GM12878 (cell line): ENCODE data around the gene NXNL1. TPM values are rescaled to one million over a fixed set of nuclear protein-coding genes. Genes with fewer than 3 reads are reported as not detected.

Experiments used
- ASH2L ChIP-seq: fragments of 300-600, 200-600 bp; sonication (generic); IDR thresholded peaks from 2 replicates; pipeline ENCODE4 v1.6.1; 2017; ENCODE audit warnings: low read depth, mild to moderate bottlenecking, borderline replicate concordance
- BHLHE40 ChIP-seq, 2 experiments: fragments of 450-650 bp in 1 of 2; IDR thresholded peaks; 2 replicates each; pipeline ENCODE4 v1.6.1; 2011 to 2017; ENCODE audit warnings: low read depth in 2 of 2, borderline replicate concordance in 1 of 2, improper control_type of control experiment in 1 of 2, low read length in 1 of 2, mild to moderate bottlenecking in 1 of 2
- CBX5 ChIP-seq: sonication (generic); IDR thresholded peaks from 2 replicates; pipeline ENCODE4 v1.6.1; 2016; ENCODE audit warnings: low read depth, moderate library complexity, mild to moderate bottlenecking, inconsistent platforms
- CHD1 ChIP-seq: IDR thresholded peaks from 2 replicates; pipeline ENCODE4 v1.6.1; 2012; ENCODE audit warnings: low read depth, low read length, improper control_type of control experiment
- DPF2 ChIP-seq: fragments of 450-650 bp; IDR thresholded peaks from 2 replicates; pipeline ENCODE4 v1.6.1; 2017; ENCODE audit warnings: mild to moderate bottlenecking
- EED ChIP-seq: sonication (generic); IDR thresholded peaks from 2 replicates; pipeline ENCODE4 v1.6.1; 2016; ENCODE audit warnings: antibody characterized with exemption, low read depth
- EGR1 ChIP-seq, 2 experiments: IDR thresholded peaks; 1 replicate in 1 of 2; 2 replicates in 1 of 2; pipeline ENCODE4 v1.6.1; 2011 to 2012; ENCODE audit warnings: low read depth in 2 of 2, low read length in 2 of 2, borderline replicate concordance in 1 of 2, mild to moderate bottlenecking in 1 of 2, moderate library complexity in 1 of 2
- ETV6 ChIP-seq, 2 experiments: fragments of 450-650 bp in 1 of 2; IDR thresholded peaks in 1 of 2; conservative IDR thresholded peaks in 1 of 2; 2 replicates each; pipeline ENCODE4 v1.6.1; 2014; ENCODE audit warnings: antibody characterized with exemption in 1 of 2, borderline replicate concordance in 1 of 2, low read depth in 1 of 2, mild to moderate bottlenecking in 1 of 2, moderate library complexity in 1 of 2
- IRF4 ChIP-seq: IDR thresholded peaks from 2 replicates; pipeline ENCODE4 v1.6.1; 2011; ENCODE audit warnings: low read depth, low read length
- JUNB ChIP-seq: IDR thresholded peaks from 2 replicates; pipeline ENCODE4 v1.6.1; 2016; ENCODE audit warnings: antibody characterized with exemption, mild to moderate bottlenecking
- KAT2A ChIP-seq: conservative IDR thresholded peaks from 2 replicates; pipeline ENCODE4 v1.6.1; 2011; ENCODE audit warnings: low read depth, low read length; ENCODE audit not compliant: control insufficient read depth
- LARP7 ChIP-seq: fragments of 450-650 bp; IDR thresholded peaks from 2 replicates; pipeline ENCODE4 v1.6.1; 2017; ENCODE audit warnings: mild to moderate bottlenecking
- MTA3 ChIP-seq: IDR thresholded peaks from 2 replicates; pipeline ENCODE4 v1.6.1; 2012; ENCODE audit warnings: low read length, inconsistent platforms, borderline replicate concordance
- MYC ChIP-seq: IDR thresholded peaks from 2 replicates; pipeline ENCODE4 v1.6.1; 2011; ENCODE audit warnings: mild to moderate bottlenecking, low read length, moderate library complexity, inconsistent platforms; ENCODE audit not compliant: insufficient read depth, insufficient replicate concordance, insufficient read length, severe bottlenecking
- NBN ChIP-seq: fragments of 450-650 bp; IDR thresholded peaks from 2 replicates; pipeline ENCODE4 v1.6.1; 2016
- NFIC ChIP-seq: IDR thresholded peaks from 2 replicates; pipeline ENCODE4 v1.6.1; 2012; ENCODE audit warnings: low read depth, mild to moderate bottlenecking, inconsistent platforms, low read length, moderate library complexity
- NR2C1 ChIP-seq: fragments of 450-650 bp; IDR thresholded peaks from 2 replicates; pipeline ENCODE4 v1.6.1; 2017; ENCODE audit warnings: antibody characterized with exemption, mild to moderate bottlenecking, moderate library complexity
- POLR2A ChIP-seq: IDR thresholded peaks from 2 replicates; pipeline ENCODE4 v1.6.1; 2011; ENCODE audit warnings: low read depth, mild to moderate bottlenecking, low read length
- STAT3 ChIP-seq: IDR thresholded peaks from 2 replicates; pipeline ENCODE4 v1.6.1; 2011; ENCODE audit warnings: low read depth, low read length, improper control_type of control experiment
- TCF12 ChIP-seq: IDR thresholded peaks from 2 replicates; pipeline ENCODE4 v1.6.1; 2011; ENCODE audit warnings: low read depth, mild to moderate bottlenecking, low read length
- TCF3 ChIP-seq: IDR thresholded peaks from 2 replicates; pipeline ENCODE4 v1.6.1; 2012; ENCODE audit warnings: low read depth, mild to moderate bottlenecking, low read length, borderline replicate concordance; ENCODE audit not compliant: insufficient read depth
- polyA plus RNA-seq, 11 experiments: library from polyadenylated mRNA; depleted of rRNA in 4 of 11; unstranded in 6 of 11; stranded (reverse) in 5 of 11; fragments of >200 nt; fragmentation: Nextera tagmentation in 4 of 11; fragmentation: Illumina TruSeq in 1 of 11; extraction: Ambion mirVana in 4 of 11; extraction: Trizol in 1 of 11; gene quantifications; 1 replicate in 1 of 11; 2 replicates in 10 of 11; pipeline versions ENCODE4 v1.2.1 to v1.2.3, GENCODE V29; 2011 to 2016; ENCODE audit warnings: inconsistent platforms in 2 of 11, missing spikeins in 2 of 11, low read depth in 1 of 11
- total RNA-seq, 4 experiments: library from RNA; depleted of rRNA in 3 of 4; stranded (reverse); fragments of >200 nt in 3 of 4; fragmentation: Illumina TruSeq in 1 of 4; extraction: Trizol in 1 of 4; gene quantifications; 2 replicates each; pipeline versions ENCODE4 v1.2.1 to v1.2.3, GENCODE V29; 2013 to 2021
- TF ChIP-seq, protein P1 (sequence below): fragments of 450-650 bp; IDR thresholded peaks from 2 replicates; pipeline ENCODE4 v1.6.1; 2017; ENCODE audit warnings: borderline replicate concordance
- TF ChIP-seq, protein P2 (sequence below): fragments of 150-350 bp; IDR thresholded peaks from 2 replicates; pipeline ENCODE4 v1.6.1; 2014; ENCODE audit warnings: mild to moderate bottlenecking, low read depth, low read length
- TF ChIP-seq, protein P3 (sequence below): fragments of 450-650 bp; IDR thresholded peaks from 2 replicates; pipeline ENCODE4 v1.6.1; 2016; ENCODE audit warnings: mild to moderate bottlenecking
- TF ChIP-seq, protein P4 (sequence below), 3 experiments: IDR thresholded peaks in 2 of 3; conservative IDR thresholded peaks in 1 of 3; 2 replicates each; pipeline ENCODE4 v1.5.1; 2011; ENCODE audit warnings: low read depth in 3 of 3, low read length in 3 of 3, mild to moderate bottlenecking in 3 of 3, control low read depth in 2 of 3, moderate library complexity in 2 of 3, inconsistent platforms in 1 of 3, mixed read lengths in 1 of 3; ENCODE audit not compliant: control insufficient read depth in 2 of 3, insufficient read depth in 1 of 3; ENCODE audit errors: extremely low read depth in 1 of 3
- TF ChIP-seq, protein P5 (sequence below): fragments of 450-650 bp; IDR thresholded peaks from 2 replicates; pipeline ENCODE4 v1.6.1; 2014; ENCODE audit warnings: mild to moderate bottlenecking

NXNL1 gene
- total and polyA plus RNA-seq, 10 of the 15 experiments (the other 5 are each of a cell fraction or from before 2014, with no cell fraction given) = not detected

DNA sequence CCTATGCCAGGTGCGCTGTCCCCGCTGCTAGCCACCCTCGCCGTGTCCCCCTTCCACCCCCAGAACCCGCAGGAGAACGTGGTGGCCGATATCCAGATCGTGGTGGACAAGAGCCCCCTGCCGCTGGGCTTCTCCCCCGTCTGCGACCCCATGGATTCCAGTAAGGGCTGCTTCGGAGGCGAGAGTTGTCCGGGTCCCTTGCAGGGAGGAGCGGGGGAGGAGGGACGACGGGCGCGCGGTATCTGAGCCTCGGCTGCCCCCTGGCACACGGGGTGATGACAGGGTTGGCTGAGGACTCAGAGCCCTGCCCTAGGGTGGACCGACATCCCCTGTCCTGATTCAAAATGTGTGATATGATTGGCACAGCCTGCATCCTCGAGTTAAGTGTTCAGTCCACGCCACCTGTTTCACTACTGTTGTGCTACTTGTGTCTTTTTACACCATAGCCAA lies 40.2 kb downstream of the NXNL1 start (continued):
- TF ChIP-seq MYC = no peak
- no peak for TF ChIP-seq STAT3
- TF ChIP-seq CBX5 = no peak
- no peak for TF ChIP-seq LARP7
- TF ChIP-seq, protein P1, sequence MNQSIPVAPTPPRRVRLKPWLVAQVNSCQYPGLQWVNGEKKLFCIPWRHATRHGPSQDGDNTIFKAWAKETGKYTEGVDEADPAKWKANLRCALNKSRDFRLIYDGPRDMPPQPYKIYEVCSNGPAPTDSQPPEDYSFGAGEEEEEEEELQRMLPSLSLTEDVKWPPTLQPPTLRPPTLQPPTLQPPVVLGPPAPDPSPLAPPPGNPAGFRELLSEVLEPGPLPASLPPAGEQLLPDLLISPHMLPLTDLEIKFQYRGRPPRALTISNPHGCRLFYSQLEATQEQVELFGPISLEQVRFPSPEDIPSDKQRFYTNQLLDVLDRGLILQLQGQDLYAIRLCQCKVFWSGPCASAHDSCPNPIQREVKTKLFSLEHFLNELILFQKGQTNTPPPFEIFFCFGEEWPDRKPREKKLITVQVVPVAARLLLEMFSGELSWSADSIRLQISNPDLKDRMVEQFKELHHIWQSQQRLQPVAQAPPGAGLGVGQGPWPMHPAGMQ = no peak
- TF ChIP-seq EGR1 (IDR thresholded peaks at IDR 0.05; ENCODE audit: borderline replicate concordance in 1 of 2, low read depth in 2 of 2, low read length in 2 of 2) = peak in 1 of 2 experiments; percentile 26; a peak in 1 of 3 replicates
- TF ChIP-seq POLR2A = no peak
- no peak for TF ChIP-seq JUNB
- no peak for TF ChIP-seq ETV6 (conservative IDR thresholded peaks at IDR 0.05 in 1 of 2, IDR thresholded peaks at IDR 0.05 in 1 of 2; ENCODE audit: borderline replicate concordance in 1 of 2, low read depth in 1 of 2)
- TF ChIP-seq, protein P2, sequence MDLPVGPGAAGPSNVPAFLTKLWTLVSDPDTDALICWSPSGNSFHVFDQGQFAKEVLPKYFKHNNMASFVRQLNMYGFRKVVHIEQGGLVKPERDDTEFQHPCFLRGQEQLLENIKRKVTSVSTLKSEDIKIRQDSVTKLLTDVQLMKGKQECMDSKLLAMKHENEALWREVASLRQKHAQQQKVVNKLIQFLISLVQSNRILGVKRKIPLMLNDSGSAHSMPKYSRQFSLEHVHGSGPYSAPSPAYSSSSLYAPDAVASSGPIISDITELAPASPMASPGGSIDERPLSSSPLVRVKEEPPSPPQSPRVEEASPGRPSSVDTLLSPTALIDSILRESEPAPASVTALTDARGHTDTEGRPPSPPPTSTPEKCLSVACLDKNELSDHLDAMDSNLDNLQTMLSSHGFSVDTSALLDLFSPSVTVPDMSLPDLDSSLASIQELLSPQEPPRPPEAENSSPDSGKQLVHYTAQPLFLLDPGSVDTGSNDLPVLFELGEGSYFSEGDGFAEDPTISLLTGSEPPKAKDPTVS = no peak
- no peak for TF ChIP-seq EED
- TF ChIP-seq NFIC = no peak
- TF ChIP-seq ASH2L = no peak
- no peak for TF ChIP-seq CHD1
- no peak for TF ChIP-seq BHLHE40 (IDR thresholded peaks at IDR 0.05; ENCODE audit: borderline replicate concordance in 1 of 2, low read depth in 2 of 2, low read length in 1 of 2)
- TF ChIP-seq, protein P3, sequence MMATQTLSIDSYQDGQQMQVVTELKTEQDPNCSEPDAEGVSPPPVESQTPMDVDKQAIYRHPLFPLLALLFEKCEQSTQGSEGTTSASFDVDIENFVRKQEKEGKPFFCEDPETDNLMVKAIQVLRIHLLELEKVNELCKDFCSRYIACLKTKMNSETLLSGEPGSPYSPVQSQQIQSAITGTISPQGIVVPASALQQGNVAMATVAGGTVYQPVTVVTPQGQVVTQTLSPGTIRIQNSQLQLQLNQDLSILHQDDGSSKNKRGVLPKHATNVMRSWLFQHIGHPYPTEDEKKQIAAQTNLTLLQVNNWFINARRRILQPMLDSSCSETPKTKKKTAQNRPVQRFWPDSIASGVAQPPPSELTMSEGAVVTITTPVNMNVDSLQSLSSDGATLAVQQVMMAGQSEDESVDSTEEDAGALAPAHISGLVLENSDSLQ = 0 out of 2 replicates have a peak, but pooled peaks have one; percentile 21
- TF ChIP-seq, protein P4, sequence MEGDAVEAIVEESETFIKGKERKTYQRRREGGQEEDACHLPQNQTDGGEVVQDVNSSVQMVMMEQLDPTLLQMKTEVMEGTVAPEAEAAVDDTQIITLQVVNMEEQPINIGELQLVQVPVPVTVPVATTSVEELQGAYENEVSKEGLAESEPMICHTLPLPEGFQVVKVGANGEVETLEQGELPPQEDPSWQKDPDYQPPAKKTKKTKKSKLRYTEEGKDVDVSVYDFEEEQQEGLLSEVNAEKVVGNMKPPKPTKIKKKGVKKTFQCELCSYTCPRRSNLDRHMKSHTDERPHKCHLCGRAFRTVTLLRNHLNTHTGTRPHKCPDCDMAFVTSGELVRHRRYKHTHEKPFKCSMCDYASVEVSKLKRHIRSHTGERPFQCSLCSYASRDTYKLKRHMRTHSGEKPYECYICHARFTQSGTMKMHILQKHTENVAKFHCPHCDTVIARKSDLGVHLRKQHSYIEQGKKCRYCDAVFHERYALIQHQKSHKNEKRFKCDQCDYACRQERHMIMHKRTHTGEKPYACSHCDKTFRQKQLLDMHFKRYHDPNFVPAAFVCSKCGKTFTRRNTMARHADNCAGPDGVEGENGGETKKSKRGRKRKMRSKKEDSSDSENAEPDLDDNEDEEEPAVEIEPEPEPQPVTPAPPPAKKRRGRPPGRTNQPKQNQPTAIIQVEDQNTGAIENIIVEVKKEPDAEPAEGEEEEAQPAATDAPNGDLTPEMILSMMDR (IDR thresholded peaks at IDR 0.05 in 2 of 3, conservative IDR thresholded peaks at IDR 0.05 in 1 of 3; ENCODE audit: control insufficient read depth in 2 of 3, extremely low read depth in 1 of 3, insufficient read depth in 1 of 3, low read depth in 3 of 3, low read length in 3 of 3) = peak in 2 of 3 experiments; percentile 2 to 45; a peak in 3 of 6 replicates
- 0 out of 2 replicates have a peak, but pooled peaks have one; percentile 14 for TF ChIP-seq TCF3
- TF ChIP-seq IRF4 = no peak
- TF ChIP-seq NBN = no peak
- TF ChIP-seq NR2C1 = no peak
- TF ChIP-seq, protein P5, sequence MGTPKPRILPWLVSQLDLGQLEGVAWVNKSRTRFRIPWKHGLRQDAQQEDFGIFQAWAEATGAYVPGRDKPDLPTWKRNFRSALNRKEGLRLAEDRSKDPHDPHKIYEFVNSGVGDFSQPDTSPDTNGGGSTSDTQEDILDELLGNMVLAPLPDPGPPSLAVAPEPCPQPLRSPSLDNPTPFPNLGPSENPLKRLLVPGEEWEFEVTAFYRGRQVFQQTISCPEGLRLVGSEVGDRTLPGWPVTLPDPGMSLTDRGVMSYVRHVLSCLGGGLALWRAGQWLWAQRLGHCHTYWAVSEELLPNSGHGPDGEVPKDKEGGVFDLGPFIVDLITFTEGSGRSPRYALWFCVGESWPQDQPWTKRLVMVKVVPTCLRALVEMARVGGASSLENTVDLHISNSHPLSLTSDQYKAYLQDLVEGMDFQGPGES = no peak
- no peak for TF ChIP-seq TCF12
- no peak for TF ChIP-seq MTA3
- TF ChIP-seq KAT2A = no peak
- TF ChIP-seq DPF2 = no peak
